ENCODE data around the gene SNRNP35. TPM values are rescaled to one million over a fixed set of nuclear protein-coding genes. Genes with fewer than 3 reads are reported as not detected.
A peak's percentile ranks its signal among the peaks of the same experiment; 100 is the strongest.

The SNRNP35 gene
- total RNA-seq, 1 donor from 2014 or later: 10.3 TPM

GRCh38 chr12:123441523-123442164 is 16.3 kb upstream of the SNRNP35 start:
- FAIRE-seq: no peak

GRCh38 chr12:123442774-123443173 is 15.2 kb upstream of the SNRNP35 start:
- no peak overlapping the region for H3K4me3 ChIP-seq (ENCODE audit: low read depth, low read length)
- FAIRE-seq (no peak), DNase-seq (ENCODE audit: low read depth) (no peak)
- no peaks in the 10 kb centered on the region for H3K36me3 ChIP-seq (ENCODE audit: control insufficient read depth, insufficient read depth, low read length)
- no peaks in the 10 kb centered on the region for H3K27me3 ChIP-seq (ENCODE audit: control insufficient read depth, insufficient read depth, low read length)
- no peak for TF ChIP-seq CTCF (IDR thresholded peaks at IDR 0.05; ENCODE audit: insufficient read depth, low read length, severe bottlenecking)

More at GRCh38 chr12:123441523-123442164, 16.3 kb upstream of the SNRNP35 start:
- no peak for TF ChIP-seq CTCF (IDR thresholded peaks at IDR 0.05; ENCODE audit: insufficient read depth, low read length, severe bottlenecking)
- no peaks in the 10 kb centered on the region for H3K36me3 ChIP-seq (ENCODE audit: control insufficient read depth, insufficient read depth, low read length)
- no peaks in the 10 kb centered on the region for H3K27me3 ChIP-seq (ENCODE audit: control insufficient read depth, insufficient read depth, low read length)
- H3K4me3 ChIP-seq (ENCODE audit: low read depth, low read length): no peak overlapping the region
- no peak for DNase-seq (ENCODE audit: low read depth)

- H3K27me3 ChIP-seq (ENCODE audit: control insufficient read depth, insufficient read depth, low read length): no peaks in the 10 kb centered on the region
- no peaks in the 10 kb centered on the region for H3K36me3 ChIP-seq (ENCODE audit: control insufficient read depth, insufficient read depth, low read length)
- TF ChIP-seq CTCF (IDR thresholded peaks at IDR 0.05; ENCODE audit: insufficient read depth, low read length, severe bottlenecking): no peak
- H3K4me3 ChIP-seq (ENCODE audit: low read depth, low read length): no peak overlapping the region
- no peak for FAIRE-seq
- DNase-seq (ENCODE audit: low read depth): peak; percentile 86
Observed at GRCh38 chr12:123444092-123445026, 13.6 kb upstream of the SNRNP35 start.

GRCh38 chr12:123445388-123446332 is 12.3 kb upstream of the SNRNP35 start:
- no peak for FAIRE-seq
- H3K36me3 ChIP-seq (ENCODE audit: control insufficient read depth, insufficient read depth, low read length): no peaks in the 10 kb centered on the region
- no peak overlapping the region for H3K4me3 ChIP-seq (ENCODE audit: low read depth, low read length)
- TF ChIP-seq CTCF (IDR thresholded peaks at IDR 0.05; ENCODE audit: insufficient read depth, low read length, severe bottlenecking): no peak
- DNase-seq (ENCODE audit: low read depth): no peak
- H3K27me3 ChIP-seq (ENCODE audit: control insufficient read depth, insufficient read depth, low read length): no peaks in the 10 kb centered on the region

- TF ChIP-seq CTCF (IDR thresholded peaks at IDR 0.05; ENCODE audit: insufficient read depth, low read length, severe bottlenecking): no peak
- DNase-seq (ENCODE audit: low read depth): no peak
- no peaks in the 10 kb centered on the region for H3K36me3 ChIP-seq (ENCODE audit: control insufficient read depth, insufficient read depth, low read length)
- no peak for FAIRE-seq
- H3K4me3 ChIP-seq (ENCODE audit: low read depth, low read length): no peak overlapping the region
- H3K27me3 ChIP-seq (ENCODE audit: control insufficient read depth, insufficient read depth, low read length): no peaks in the 10 kb centered on the region
Observed at GRCh38 chr12:123446333-123446713, 11.6 kb upstream of the SNRNP35 start.
